Epithelial cell of proximal tubule (primary cell): ENCODE results near the gene LRRN2. TPM values are rescaled to one million over a fixed set of nuclear protein-coding genes. Genes with fewer than 3 reads are reported as not detected.
"Not testable (repeated sequence)": the region's sequence is repeated elsewhere in the genome, so short reads cannot be mapped to it uniquely, and the experiment has no call there.

Experiments
- DNase-seq: peaks from one replicate; pipeline ENCODE4 v3.0.0-alpha.2; 2011; ENCODE audit warnings: low read depth
- H3K4me3 ChIP-seq: 2 replicates; pipeline ENCODE4 v1.5.1; 2011; ENCODE audit warnings: low read depth, mild to moderate bottlenecking, low read length
- CTCF ChIP-seq: conservative IDR thresholded peaks from 2 replicates; pipeline ENCODE4 v1.5.1; 2012; ENCODE audit warnings: low read depth, mild to moderate bottlenecking, low read length
- total RNA-seq: library from RNA; depleted of rRNA; stranded (reverse); fragments of >200 nt; gene quantifications from 2 replicates; pipeline ENCODE4 v1.2.3, GENCODE V29; 2015

LRRN2 gene
- total RNA-seq, 1 donor from 2014 or later: 5.4 TPM

- no peak for DNase-seq
- TF ChIP-seq CTCF: no peak
Measured at GRCh38 chr1:204571631-204572030, 113.9 kb downstream of the LRRN2 start.

GRCh38 chr1:204571128-204571527 is 114.4 kb downstream of the LRRN2 start:
- DNase-seq: no peak
- no peak overlapping the region for H3K4me3 ChIP-seq
- TF ChIP-seq CTCF: no peak

More at GRCh38 chr1:204571631-204572030, 113.9 kb downstream of the LRRN2 start:
- H3K4me3 ChIP-seq: no peak overlapping the region

GRCh38 chr1:204570021-204570420 is 115.5 kb downstream of the LRRN2 start:
- not testable (repeated sequence) for H3K4me3 ChIP-seq, DNase-seq

- no peak for TF ChIP-seq CTCF
- H3K4me3 ChIP-seq: no peak overlapping the region
- no peak for DNase-seq
Measured at GRCh38 chr1:204569478-204569877, 116.1 kb downstream of the LRRN2 start.

GRCh38 chr1:204568576-204569315 is 116.8 kb downstream of the LRRN2 start:
- no peak overlapping the region for H3K4me3 ChIP-seq
- DNase-seq: no peak
- no peak for TF ChIP-seq CTCF

Other genes with a start within 250 kb of the LRRN2 start
- gene PIK3C2B, start 190.9 kb downstream of the LRRN2 start, total RNA-seq: 1.0 and 2.1 TPM in 2 replicates
- 6.1 and 11.2 TPM in 2 replicates for gene MDM4, start 169.3 kb downstream of the LRRN2 start, total RNA-seq
- gene NFASC, start 185.1 kb upstream of the LRRN2 start, total RNA-seq: 0.29 TPM in 2 replicates